Measurements from ENCODE around the gene PTEN.

PTEN gene

GRCh38 chr10:87923233-87923632, 59.8 kb downstream of the PTEN start:
- no peak for DNase-seq

- peak; percentile 44 for DNase-seq
Measured at GRCh38 chr10:87925570-87925969, 62.1 kb downstream of the PTEN start.

GRCh38 chr10:87927091-87927490, 63.7 kb downstream of the PTEN start:
- DNase-seq, result no peak

- DNase-seq, result no peak
Measured at GRCh38 chr10:87928996-87929395, 65.6 kb downstream of the PTEN start.

GRCh38 chr10:87930141-87930540, 66.7 kb downstream of the PTEN start:
- DNase-seq, result no peak

- DNase-seq, result no peak
Measured at GRCh38 chr10:87930934-87931835, 67.8 kb downstream of the PTEN start.

- DNase-seq, result no peak
Measured at GRCh38 chr10:87931836-87932230, 68.4 kb downstream of the PTEN start.

GRCh38 chr10:87935290-87936141, 72.1 kb downstream of the PTEN start:
- DNase-seq, result no peak

- no peak for DNase-seq
Measured at GRCh38 chr10:87940210-87940609, 76.8 kb downstream of the PTEN start.

GRCh38 chr10:87942884-87943527, 79.6 kb downstream of the PTEN start:
- no peak for DNase-seq

GRCh38 chr10:87945984-87946383, 82.6 kb downstream of the PTEN start:
- DNase-seq, result no peak

- no peak for DNase-seq
Measured at GRCh38 chr10:87952612-87953011, 89.2 kb downstream of the PTEN start.

- no peak for DNase-seq
Measured at GRCh38 chr10:87956055-87956454, 92.6 kb downstream of the PTEN start.

- DNase-seq, result no peak
Measured at GRCh38 chr10:87957702-87958101, 94.3 kb downstream of the PTEN start.

GRCh38 chr10:87960230-87960629, 96.8 kb downstream of the PTEN start:
- DNase-seq, result no peak

GRCh38 chr10:87961314-87961713, 97.9 kb downstream of the PTEN start:
- DNase-seq, result no peak

- DNase-seq, result no peak
Measured at GRCh38 chr10:87966459-87966858, 103.0 kb downstream of the PTEN start.

GRCh38 chr10:87973635-87974034, 110.2 kb downstream of the PTEN start:
- DNase-seq, result no peak

GRCh38 chr10:87974130-87974529, 110.7 kb downstream of the PTEN start:
- no peak for DNase-seq

GRCh38 chr10:87974769-87975168, 111.3 kb downstream of the PTEN start:
- no peak for DNase-seq

GRCh38 chr10:87976101-87976743, 112.8 kb downstream of the PTEN start:
- no peak for DNase-seq

GRCh38 chr10:87978166-87978565, 114.7 kb downstream of the PTEN start:
- DNase-seq, result no peak

GRCh38 chr10:87979847-87980246, 116.4 kb downstream of the PTEN start:
- DNase-seq, result no peak

Measured in NCI-H446 treated with DMSO at 0.1 percent for 48 hours (cell line).